Activated CD4-positive, alpha-beta T cell treated with anti-CD3 and anti-CD28 coated beads, Interleukin-2, amount 50 U/mL, for 4 hours (primary cell): ENCODE results near the gene MBOAT7.
"Not testable (repeated sequence)": the region's sequence is repeated elsewhere in the genome, so short reads cannot be mapped to it uniquely, and the experiment has no call there.

ENCODE experiments used
- DNase-seq, 2 experiments: peaks; one replicate each; pipeline ENCODE4 v3.0.0-alpha.2; 2020

Gene MBOAT7, protein sequence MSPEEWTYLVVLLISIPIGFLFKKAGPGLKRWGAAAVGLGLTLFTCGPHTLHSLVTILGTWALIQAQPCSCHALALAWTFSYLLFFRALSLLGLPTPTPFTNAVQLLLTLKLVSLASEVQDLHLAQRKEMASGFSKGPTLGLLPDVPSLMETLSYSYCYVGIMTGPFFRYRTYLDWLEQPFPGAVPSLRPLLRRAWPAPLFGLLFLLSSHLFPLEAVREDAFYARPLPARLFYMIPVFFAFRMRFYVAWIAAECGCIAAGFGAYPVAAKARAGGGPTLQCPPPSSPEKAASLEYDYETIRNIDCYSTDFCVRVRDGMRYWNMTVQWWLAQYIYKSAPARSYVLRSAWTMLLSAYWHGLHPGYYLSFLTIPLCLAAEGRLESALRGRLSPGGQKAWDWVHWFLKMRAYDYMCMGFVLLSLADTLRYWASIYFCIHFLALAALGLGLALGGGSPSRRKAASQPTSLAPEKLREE

DNA sequence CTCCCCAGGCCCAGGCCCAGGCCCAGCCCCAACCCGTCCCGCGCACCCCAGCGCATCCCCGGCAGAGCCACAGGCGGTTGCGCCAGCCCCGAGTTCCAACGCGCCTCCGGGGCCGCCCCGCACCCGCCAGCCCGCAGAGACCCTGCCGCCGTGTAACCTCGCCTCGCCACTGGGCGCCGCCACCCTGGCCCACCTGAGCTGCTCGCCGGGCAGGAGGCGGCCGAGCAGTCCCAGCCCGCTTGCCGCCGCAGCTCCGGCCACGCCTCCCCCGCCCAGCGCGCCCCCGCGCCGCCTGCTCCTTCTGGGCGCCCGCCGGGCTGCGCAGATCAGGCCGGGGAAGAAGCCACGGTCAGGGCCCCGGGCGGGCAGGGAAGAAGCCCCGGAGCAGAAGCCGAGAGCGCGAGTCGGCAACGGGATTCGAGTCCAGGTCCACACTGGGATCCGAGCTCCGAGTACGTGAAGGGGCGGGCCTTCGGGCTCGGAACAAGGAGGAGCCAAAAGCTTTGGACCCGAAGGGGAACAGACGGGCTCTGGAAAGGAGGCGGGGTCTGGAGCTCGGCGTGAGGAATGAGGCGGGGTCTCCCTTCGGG is at the start of gene MBOAT7:
Gene MBOAT7, minus strand, starts transcription at position 436 of the 590 bp plus-strand sequence. CDS start 1,072 bp downstream, outside the sequence.
- peak; percentile 39 to 43 for DNase-seq

DNA sequence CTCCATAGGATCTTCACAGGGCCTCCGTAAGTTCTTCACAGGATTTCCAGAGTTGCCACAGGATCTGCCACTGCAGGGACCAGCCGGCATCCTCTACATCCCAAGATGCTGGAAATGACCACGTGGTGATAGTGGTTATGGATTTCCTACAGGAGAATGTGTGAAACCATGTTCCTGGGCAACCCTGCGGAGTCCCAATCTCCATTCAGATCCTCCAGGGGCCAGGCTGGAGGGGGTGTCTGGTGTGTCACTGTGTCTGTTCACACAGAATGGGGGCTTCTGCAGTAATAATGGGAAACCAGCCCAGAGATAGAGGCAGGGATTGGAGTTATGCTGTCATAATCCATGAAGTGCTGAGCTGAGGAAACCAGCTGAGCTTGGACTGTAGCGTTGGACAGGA is 44.6 kb upstream of the MBOAT7 start:
- DNase-seq, result no peak

DNA sequence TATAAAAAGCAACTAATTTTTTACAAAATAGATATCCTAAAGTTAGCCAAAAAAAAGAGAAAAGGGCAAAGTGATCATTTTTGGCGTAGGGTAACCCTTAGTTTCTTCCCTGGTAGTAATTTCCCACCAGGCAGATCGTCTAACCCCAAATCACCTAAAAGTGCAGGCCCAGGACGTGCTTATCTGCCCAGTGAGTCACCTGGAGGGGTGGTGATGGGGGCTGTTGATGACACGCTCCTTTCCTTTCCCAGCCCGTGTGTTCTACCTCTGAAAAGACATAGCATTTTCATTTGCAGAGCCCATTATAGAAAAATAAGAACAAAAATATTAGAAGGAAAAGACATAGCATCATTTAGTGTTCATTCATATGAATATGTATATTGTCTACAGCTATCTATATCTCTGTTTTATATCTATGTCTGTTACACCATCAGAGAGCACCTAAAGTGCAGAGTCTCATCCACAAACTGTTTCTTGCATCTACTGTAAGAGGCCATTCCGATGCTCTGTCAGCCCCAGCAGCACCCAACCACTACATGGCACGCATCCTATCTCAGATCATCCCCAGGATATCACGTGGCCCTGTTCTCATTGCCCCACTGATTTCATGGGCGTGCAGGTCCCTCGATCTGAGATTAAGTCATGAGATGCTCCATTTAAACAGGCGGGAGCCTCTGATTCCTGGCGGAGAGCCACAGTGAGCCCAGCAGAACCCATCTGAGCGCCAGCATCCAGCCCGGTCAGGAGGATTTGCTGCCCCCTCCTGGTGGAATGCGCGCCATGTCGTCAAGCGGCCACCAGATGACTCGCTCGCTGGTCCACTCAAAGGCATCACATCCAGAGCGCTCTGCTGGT is 41.9 kb upstream of the MBOAT7 start:
- DNase-seq, result peak; percentile 86 to 91

DNA sequence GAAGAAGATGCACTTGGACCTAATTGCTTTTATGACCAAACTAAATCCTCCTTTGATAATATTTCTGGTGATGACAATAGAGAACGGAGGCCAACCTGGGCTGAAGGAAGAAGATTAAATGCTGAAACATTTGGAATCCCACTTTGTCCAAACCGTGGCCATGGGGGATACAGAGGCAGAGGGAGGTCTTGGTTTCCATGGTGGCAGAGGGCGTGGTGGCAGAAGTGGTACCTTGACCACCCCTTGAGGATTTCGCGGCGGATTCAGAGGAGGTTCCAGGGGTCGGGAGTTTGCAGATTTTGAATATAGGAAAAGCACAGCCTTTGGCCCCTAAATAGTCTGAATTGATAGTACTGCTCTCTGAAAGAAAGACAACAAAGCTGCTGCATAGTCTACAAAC is 40.7 kb upstream of the MBOAT7 start:
- DNase-seq, result no peak

DNA sequence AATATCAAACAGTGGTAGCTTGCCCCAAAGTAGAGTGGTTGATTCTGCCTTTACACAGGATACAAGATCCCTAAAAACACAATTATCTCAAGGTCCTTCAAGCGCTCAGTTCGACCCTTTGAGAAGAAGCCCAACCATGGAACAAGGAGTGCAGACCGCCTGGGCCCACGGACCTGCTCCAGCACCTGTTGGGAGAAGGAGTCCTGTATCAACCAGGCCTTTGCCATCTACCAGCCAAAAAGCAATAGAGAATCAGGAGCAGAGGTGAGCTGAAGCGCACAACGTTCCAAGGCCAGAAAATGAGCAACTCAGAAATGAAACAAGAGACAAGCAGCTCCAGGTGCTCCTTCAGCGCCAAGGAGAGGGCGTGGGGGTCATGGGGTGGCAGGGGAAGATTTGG is 39.8 kb upstream of the MBOAT7 start:
- DNase-seq, result no peak

DNA sequence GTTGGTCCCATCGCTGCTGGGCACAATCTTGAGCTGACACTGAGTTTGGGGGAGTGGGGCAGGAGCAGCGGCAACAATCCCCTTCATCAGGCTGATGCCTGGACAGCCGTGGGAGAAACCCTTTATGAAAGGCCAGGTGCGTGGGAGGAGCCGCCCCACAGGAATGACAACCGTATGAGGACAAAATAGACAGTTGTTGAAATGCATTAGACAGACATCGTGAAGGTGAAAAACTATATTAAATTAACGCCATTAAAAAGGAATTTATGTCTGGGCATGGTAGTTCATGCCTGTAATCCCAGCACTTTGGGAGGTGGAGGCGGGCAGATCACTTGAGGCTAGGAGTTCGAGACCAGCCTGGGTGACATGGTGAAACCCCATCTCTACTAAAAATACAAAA is 35.2 kb upstream of the MBOAT7 start:
- not testable (repeated sequence) for DNase-seq

DNA sequence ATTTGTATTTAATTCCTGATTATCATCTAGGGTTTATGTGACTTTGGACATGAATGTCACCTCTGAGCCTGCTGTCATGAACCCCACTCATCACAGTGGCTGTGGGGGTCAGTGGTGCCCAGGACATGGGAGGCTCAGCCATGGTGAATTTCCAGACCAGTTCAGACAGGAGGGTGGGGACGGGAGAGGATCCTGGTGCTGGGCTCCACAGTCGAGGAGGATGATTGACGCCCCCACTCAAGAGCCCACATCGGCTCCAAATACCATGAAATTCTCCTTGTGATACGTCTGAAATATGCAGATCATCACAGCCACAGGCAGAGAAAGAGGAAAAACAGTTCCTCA is 34.5 kb upstream of the MBOAT7 start:
- not testable (repeated sequence) for DNase-seq

DNA sequence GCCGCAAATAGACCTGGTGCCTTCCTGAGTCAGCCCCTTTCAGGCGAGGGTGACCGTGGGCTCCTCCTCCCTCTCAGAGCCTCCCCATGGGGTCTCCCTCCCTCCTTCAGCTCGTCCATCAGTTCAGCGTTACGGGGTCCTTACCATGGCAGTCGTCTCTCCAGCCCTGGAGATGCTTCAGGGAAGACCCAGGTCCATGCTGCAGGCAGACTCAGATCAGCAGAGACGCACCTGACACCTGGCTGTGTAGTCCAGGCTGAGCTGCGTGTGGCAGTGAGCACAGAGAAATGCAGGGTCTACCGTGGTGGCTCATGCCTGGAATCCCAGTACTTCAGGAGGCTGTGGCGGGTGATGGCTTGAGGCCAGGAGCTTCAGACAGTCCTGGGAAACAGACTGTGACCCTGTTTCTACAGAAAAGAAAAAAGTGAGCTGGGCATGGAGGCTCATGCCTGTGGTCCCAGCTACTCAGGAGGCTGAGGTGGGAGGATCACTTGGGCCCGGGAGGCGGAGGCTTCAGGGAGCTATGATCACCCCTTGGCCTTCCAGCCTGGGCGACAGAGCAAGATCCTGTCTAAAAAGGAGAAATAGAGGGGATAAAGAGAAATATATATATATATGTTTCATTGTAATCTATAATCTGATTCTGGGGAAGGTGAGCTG is 34.0 kb upstream of the MBOAT7 start:
- DNase-seq, result not testable (repeated sequence)

DNA sequence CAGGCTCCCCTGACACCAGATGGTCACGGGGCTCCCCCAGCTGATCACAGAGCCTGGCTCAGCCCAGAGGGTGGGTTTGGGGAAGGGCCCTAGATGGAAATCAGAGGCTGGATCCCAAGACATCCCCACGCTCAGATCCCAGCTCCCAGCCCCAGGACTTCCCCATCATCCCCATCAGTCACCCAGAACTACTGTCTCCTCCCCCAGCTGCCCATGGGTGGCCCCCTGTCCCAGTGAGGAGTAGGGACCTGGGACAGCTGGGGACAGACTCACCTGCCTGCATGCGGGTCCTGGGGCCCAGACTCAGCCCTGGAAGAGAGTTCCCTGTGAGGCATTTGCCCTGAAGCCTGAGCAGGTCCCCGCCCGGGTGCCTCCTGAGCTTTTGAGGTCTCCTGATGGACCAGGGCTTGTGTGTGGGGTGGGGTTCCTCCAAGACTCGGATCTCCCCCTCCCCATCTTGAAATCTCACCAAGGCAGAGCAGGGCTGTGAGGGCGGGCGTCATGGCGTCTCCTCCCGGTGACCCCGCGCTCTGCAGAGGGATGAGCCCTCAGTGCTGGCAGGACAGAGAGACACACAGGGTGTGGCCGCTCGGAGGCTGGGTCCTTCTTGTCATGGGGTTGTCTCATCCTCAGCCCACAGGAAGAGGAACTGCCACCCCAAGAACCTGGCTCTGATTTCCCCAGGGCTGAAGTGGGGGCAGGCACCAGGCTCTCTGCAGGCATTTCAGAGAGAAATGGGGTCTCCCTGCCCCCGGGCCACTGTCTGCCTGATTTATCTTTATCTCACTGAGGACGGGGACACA is 33.3 kb upstream of the MBOAT7 start, which contains the start of gene LILRB3:
Gene LILRB3, minus strand, starts transcription at position 534 of the 803 bp plus-strand sequence. Its CDS starts 31 bp downstream, at position 503.
- DNase-seq, result not testable (repeated sequence)

DNA sequence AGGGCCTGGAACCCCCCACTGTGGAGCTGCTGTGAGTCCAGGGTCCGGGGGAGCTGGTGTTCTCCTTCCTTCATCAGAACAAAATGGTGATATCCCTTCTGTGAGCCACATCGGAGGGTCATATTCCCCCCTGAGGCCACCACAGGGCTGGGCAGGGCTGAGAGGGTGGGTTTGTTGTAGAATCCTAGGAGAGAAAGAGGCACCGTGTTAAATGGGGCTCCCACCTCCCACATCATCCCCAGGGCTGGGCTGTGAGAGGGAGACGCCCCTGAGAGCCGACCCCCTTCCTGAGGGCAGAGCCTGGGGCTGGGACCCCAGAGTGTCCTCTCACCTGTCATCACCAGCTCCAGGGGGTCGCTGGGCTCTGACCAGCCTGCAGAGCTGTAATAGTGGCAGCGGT is 32.6 kb upstream of the MBOAT7 start:
- not testable (repeated sequence) for DNase-seq

DNA sequence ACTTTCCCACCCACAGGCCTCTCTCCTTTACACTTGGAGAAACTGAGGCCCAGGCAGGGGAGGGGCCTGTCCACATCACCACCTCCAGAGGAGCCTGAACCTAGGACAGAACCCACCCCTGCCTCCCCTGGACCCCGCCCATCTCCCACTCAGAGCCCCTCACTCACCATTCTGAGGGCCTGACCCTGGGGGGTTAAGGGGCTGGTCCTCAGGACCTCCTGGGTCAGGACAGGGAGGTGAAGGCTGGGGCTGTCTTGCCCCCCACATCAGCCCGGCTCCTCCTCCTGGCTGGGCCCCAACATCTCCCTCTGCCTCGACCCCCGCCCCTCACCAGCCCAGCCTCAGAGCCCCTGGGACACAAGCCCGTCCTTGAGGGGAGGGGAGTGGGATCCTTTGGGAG is 30.3 kb upstream of the MBOAT7 start:
- not testable (repeated sequence) for DNase-seq

DNA sequence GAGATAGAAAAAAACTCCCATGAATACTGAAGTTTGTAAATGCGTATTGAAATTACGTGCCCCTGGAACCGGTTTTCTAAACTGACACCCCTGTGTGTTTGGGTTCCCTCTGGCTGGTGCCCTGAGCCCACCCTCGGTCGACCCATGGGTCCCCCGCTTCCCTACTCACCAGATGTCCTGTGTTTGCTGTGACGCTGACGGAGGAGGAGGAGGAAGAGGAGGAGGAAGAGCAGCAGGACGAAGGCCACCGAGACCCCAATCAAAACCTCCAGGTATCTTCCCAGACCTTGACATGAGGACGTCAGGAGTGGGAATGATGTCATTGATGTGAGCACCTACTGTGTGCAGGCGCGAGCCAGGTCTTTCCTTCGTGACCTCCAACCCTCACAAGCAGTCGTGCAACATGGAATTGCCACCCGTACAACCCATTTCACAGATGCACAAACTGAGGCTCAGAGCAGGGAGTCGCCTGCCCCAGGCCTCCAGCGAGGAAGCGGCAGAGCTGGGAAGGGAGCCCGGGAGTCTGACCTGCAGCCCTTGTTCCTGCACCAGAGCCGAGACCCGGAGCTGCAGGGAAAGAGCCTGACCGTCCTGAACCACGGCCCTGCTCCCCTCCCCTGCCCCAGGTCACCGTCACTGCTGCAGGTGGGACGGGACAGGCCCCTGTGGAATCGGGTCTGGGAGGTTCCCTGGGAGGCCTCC is 29.7 kb upstream of the MBOAT7 start:
- DNase-seq, result no peak

DNA sequence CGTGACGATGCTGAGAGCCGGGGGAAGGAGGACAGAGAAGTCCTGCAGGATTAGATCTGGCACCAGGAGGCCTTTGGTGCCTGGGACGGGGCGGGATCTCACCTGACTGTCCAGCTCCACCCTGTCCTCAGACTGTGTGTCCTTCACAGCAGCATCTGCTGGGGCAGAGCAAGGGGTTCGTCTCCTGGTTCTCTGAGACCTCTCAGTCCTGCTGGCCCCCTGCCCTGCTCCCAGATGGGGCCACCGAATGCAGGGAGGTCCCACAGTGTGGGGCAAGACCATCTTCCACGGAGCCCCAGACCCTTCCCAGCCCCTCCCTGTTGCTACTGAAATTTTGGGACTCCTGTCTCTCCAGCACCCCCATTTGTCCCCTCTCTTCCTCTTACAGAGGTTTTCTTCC is 28.9 kb upstream of the MBOAT7 start:
- DNase-seq, result no peak

DNA sequence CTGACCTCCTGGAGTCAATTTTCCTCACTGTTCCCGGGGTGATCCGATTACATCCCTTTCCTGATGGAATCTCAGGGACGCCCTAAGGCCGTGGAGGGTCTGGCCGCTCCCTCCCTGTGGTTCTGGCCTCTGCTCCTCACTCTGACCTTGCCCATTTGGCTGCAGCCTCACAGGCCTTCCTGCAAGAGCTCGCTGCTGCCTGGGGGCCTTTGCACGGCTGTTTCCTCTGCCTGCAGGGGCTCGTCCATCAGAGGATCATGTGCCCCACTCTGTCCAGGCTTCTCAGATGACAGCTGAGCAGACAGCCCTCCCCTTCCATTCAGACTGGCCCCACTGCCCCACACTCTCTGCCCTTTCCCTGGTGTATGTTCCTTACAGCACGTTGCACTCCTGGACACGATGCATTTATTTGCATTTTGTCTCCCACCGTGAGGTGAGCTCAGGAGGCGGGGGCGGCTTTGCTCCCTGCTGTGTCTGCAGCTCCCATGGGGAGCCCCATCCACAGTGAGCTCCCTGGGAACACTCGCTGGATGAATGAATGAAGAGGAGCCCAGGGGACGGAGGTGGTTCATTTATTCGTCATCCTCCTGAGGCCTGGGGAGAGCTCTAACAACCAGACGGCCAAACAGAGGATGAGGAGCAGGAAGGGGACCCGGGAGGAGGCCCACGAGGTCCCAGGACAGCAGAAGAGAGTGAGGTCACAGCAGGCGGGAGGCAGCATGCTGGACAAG is 28.3 kb upstream of the MBOAT7 start:
- not testable (repeated sequence) for DNase-seq

DNA sequence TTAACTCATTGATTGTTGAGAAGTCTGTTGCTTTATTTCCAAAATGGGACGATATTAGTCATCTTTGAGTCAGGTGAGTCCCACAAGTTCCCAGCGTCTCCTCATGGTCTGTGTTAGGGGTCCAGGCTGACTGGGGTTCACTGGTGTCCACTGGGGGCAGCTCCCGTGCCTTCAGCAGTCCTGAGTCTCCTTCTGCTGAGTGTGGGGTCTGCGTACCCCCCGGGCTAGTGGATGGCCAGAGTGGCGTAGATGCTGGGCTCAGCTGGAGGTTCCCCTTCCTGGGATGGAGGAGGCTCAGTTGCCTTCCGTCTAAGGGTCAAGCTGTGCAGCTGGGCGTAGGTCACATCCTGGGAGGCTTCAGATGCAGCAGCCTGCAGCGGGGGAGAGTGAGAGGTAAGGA is 27.5 kb upstream of the MBOAT7 start:
- DNase-seq, result no peak

DNA sequence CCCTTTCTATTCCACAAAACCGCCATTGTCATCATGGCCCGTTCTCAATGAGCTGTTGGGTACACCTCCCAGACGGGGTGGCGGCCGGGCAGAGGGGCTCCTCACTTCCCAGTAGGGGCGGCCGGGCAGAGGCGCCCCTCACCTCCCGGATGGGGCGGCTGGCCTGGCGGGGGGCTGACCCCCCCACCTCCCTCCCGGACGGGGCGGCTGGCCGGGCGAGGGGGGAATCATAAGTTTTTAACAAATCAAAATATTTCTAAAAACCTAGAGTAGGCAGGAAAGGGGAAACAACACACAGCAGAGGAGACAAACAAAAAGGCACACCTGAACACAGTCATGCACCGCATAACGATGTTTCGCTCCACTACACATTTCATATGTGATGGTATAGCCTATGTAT is 25.4 kb upstream of the MBOAT7 start:
- not testable (repeated sequence) for DNase-seq

DNA sequence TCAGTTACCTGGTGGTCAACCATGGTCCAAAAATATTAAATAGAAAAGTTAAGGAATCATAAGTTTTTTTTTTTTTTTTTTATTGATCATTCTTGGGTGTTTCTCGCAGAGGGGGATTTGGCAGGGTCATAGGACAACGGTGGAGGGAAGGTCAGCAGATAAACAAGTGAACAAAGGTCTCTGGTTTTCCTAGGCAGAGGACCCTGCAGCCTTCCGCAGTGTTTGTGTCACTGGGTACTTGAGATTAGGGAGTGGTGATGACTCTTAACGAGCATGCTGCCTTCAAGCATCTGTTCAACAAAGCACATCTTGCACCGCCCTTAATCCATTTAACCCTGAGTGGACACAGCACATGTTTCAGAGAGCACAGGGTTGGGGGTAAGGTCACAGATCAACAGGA is 24.8 kb upstream of the MBOAT7 start:
- DNase-seq, result not testable (repeated sequence)

DNA sequence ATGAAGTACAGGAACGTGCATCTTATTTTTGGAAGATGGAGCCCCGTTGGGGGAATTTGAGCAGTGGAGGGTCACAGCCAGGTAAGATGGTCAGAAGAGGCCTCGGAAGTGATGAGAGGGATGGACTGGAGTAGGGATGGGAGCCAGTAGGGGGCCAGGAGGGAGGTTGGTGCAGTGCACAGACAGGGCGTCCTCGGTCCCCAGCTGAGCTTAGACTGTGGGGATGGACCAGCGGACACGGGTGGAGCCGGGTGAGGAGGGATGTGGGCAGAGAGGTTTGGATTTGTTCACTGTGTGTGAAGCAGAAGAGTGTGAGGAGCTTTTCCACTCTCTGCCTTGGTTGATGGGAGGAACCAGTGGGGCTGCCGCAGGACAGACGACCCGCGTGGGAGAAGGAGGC is 21.9 kb upstream of the MBOAT7 start:
- no peak for DNase-seq

DNA sequence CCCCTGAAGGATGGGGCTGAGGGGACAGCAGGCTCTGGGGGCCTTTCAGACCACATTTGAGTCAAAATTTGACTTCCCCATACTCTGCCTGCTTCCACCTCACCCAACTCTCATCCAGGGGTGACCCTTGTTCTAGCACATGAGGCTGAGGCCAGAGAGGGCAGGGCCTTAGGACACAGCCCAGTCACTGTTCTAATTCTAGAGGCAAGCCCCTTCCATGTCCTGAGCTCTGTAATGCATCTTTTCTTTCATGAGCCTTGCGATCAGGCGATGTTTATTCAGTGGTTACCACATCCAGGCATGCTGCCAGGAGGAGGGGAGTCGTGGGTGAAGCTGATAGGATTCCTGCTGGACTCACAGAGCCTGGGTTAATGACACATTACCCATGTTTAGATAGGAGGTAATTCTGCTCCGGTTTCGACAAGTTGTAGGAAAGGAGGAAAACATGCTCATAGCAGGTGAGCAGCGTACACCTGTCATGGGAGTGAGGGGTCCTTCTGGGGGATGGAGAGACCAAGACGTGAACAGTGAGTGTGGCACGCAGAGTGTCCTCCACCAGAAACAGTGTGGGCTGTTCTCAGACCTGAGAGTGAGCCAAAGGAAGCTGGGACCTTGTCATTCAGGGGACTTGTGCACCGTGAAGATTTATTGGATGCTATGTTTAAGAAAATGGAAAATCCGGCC is 20.6 kb upstream of the MBOAT7 start:
- no peak for DNase-seq
